RKO (cell line): ENCODE measurements around the gene EIF3D.

Source experiments
- DNase-seq: peaks from one replicate; pipeline ENCODE4 v3.0.0-alpha.2; 2016; ENCODE audit warnings: low spot score

Gene EIF3D

DNA sequence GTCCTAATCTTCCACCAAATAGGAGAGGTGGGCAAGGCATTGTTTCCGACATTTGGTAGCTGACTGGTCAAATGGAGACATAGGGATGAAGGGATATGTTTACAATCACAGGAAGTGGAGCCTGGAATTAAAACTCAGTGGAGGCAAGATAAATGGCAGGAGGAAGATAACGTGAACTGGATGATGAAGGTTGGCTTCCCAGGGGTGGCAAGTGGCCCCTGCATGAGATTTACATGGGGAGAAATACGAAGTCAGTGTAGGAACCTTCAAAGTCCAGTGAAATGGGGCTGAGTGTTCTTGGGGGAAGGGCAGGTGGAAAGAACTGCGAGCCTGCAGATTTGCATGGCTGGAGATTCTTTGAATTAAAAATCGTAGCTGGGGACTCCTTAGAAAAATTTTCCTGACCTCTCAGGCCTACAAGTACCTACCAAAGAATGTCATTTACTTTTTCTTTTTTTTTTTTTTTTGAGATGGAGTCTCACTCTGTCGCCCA, 21.4 kb downstream of the EIF3D start:
- no peak for DNase-seq

DNA sequence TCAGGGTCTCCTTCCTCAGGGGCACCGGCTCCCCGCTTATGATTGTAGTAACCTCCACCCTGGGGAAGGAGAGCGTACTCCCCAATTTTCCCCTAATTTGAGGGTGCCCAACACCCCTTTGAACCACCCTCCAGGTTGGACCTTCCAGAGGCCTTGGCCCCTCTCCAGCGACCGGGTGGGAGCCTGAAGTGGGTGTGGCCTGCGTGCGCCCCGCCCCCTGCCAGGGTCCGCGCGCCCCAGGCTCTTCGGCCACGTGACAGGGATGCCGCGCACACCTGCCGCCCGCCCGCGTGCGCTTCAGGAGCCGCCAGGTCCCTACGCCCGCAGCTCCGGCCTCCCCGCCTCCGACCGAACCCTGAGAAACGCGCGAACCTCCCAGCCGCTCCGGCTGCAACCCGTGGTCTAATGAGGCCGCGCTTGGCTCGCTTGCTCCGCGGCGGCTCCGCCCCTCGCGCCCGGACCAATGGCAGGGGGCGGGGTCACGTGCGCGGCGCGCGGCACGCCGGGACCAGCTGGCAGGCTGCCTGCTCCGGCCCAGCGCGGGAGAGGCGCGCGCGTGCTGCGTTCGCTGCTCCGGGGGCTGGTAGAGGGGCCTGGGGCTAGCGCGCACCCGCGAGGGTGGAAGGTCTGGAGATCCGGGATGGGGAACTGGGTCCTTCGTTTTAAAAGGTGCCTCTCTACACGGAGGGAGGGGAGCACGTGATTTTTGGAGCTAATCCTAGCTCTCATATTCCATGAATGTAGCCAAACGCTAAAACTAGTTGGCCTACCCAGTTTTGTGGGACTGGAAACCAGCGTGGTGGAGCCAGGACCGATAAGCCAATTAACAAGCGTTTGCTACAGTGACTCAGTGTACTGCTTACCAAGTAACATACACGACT, 22.1 kb downstream of the EIF3D start, which contains the start of gene FOXRED2:
Gene FOXRED2 (minus strand): TSS at position 404 of the 881 bp plus-strand sequence. CDS start 618 bp downstream, outside the sequence.
- peak; percentile 88 for DNase-seq

DNA sequence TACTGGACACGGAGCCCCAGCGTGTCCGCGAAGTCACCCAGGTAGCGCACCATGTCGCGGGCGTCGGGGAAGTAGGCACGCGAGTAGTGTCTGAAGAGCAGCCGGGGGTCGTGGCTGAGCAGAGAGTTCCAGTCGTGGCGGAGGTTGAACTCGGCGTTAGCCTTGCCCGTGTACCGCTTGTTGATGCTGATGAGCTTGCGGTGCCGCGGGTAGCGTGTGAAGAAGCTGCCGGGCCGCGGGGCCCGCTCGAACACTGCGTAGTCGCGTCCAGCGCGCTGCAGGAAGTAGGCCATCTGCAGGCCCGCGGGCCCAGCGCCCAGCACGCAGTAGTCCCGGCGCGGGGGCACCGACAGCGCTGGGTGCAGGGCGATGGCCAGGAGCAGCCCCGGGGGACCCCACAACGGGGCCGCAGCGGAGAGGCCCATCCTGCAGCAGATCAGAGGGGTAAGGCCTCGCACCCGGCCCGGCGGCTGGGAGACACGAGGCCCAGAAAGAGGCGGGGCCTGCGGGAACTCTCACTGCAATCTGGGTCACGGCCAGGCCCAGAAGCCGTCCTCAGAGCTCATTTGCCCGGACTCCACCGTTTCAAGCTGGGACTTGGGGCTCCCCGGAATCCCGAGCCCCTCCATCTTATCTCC, 22.8 kb downstream of the EIF3D start:
- DNase-seq = no peak

DNA sequence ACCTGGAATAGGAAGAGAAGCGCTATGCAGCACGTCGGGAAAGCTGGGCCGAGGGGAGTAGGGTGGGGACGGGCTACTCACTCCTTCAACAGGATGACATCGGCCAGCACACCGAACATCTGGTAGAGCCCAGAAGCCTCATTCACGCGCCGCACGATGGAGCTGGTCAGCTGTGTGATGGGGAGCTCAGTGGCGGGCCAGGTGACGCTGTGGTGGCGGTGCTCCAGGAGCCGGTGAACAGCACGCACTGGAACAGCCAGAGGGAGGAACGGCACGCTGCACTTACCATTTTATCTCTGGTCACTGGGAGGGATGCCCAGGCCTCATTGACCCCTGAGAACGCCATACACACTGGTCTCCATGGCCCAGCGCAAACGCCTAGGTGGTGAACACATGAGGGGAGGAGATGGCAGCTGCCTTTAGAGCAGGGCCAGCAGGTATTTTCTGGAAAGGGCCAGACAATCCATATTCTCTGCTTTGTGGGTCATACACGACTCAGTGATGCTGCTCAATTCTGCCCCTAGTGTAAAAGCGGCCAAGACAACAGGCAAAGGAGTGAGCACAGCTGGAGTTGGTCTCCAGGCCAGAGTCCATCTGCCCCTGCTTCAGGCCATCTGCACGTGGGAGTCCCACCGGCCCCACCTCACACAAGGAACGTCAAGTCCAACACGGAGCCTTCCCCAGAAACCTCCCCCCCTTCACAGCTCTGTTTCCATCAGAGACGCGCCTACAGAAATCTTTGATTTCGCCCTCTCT, 30.9 kb downstream of the EIF3D start:
- DNase-seq = peak; percentile 43

DNA sequence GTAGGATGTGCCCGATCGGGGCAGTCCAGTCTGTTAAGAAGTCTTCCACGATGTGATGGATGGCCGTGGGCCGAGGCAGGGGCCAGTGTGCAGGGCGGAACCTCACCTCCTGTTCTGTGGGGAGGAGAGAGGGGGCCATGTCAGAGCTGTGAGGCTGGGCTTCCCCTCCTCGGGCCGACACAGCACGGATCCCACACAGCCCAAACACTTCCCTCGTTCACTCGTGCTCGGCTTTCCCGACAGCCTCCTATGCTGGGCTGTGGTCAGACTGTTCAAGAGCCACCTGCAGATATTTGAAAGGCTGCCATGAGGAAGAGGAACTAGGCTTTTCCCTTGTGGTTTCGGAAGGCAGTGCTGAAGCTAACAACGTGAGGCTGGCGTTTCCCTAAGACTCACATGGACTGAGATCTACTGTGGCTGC, 35.3 kb downstream of the EIF3D start:
- no peak for DNase-seq

DNA sequence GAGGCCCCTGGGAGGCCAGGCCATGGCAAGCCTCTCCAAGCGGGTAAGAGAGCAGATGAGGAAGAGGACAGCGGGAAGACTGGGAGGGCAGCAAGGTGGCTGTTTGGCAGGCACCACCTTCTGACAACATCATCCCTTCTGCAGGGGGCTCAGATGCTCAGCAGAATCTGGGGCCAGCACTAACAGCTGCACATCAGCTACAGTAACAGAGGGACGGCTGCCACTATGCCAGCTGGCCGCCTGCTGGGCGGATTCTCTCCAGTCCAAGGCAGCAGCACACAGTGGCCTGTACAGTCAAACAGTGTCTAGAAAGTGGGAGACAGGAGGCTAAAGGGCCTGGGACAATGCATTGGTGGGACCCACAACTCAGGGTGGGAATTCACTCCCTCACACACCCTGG, 36.9 kb downstream of the EIF3D start:
- DNase-seq = no peak

DNA sequence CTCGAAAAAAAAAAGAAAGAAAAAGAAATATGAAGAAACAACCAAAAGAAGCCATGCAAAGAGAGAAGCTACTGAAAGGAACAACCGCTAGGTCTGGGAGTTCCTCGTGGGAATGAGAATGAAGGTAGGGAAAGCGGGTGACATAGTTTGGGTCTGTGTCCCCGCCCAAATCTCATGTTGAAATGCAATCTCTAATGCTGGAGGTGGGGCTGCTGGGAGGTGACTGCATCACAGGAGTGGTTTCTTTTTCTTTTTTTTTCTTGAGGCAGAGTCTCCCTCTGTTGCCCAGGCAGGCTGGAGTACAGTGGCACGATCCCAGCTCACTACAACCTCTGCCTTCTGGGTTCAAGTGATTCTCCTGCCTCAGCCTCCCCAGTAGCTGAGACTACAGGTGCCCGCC, 37.8 kb downstream of the EIF3D start:
- no peak for DNase-seq

DNA sequence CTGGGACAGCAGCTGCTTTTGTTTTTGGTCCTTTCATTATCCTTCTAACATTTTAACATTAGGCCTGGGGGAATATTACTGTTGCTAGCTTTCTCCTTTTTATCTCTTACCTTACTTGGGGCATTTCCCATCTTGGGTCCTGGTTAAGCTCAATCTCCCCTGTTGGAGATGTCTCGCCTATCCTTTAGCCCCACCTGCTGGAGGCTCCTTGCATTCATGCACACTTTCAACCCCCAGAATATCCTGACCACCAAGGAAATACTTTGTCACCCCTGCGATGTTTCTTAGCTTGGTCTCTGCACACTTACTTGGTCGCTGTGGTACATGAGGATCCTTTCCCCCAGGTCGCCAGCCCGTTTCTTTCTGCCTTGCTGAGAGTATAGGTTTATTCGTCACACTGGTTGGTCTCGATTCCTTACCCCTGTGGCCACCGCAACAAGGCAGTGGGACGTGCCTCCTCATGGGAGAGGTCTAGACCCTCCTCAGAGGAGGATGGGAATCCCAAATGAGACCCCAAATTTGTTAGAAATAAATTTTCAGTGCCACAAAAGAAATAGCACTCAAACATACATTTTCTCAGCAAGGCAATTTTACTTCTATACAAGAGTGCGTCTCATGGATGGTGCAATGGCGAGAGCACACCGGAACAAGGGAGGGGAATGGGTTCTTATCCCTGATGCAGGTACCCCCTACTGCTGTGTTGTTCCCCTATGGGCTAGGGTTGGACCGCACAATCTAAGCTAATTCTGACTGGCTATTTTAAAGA, 42.2 kb downstream of the EIF3D start:
- no peak for DNase-seq

DNA sequence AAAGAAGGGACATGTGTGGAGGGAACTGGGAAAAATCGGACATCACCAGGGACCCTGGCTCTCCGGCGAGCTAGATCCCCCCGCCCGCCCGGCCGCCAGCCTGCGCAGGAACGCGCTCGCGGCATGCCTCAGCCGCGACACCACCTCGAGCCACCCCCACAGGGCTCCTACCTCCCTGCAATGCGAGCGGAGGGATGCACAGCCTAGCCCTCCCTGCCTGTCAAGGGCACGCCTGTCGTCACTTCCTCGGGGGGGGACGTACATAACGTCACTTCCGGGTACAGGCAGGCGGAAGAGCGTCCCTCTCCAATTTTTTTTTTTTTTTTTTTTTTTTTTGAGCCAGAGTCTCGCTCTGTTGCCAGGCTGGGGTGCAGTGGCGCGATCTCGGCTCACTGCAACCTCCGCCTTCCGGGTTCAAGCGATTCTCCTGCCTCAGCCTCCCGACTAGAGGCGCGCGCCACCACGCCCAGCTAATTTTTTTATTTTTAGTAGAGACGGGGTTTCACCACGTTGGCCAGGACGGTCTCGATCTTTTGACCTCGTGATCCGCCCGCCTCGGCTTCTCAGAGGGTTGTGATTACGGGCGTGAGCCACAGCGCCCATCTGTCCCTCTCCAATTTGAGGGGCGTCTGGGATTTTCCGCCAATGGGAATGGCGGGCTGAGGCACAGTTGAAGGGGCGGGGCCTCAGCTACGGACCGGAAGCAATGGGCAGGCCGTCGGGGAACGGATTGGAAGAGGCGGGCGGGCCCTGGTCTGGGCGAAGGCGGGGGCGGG, 47.4 kb downstream of the EIF3D start, which contains the start of gene TXN2:
Gene TXN2 (minus strand): TSS at position 248 of the 776 bp plus-strand sequence. CDS start 803 bp downstream, outside the sequence.
- DNase-seq = peak; percentile 96

DNA sequence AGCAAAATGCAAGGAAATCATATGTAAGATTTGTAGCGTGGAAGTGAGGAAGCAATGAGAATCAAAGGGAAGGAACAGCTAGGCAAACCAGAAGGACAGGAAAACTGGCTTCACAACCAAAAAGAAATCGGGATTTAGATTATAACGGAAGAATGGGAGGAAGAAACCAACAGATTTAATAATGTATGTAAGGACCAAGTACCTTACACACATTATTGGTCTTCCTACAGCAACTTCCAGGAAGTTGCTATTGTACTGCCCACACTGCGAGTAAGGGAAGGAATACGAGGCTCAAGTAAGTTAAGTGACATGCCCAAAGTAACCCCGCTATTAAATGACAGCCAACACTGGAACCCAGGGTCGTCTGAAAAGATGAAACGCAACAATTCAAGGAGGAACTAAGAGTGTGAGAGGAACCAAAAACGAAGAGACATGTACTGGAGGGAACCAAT, 48.0 kb downstream of the EIF3D start:
- no peak for DNase-seq

DNA sequence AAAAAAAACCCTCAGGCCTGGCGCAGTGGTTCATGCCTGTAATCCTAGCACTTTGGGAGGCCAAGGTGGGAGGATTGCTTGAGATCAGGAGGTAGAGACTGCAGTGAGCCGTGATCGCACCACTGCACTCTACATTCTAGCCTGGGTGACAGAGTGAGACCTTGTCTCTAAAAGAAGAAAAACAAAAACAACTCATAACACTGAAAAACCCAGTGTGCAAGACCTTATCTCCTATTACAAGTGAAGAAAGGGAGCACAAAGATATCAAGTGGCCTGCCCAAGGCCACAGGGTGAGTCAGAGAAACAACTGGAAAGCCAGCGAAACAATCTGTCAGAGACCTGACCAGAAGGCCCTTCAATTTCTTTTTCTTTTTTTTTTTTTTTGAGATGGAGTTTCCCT, 50.0 kb downstream of the EIF3D start:
- no peak for DNase-seq

DNA sequence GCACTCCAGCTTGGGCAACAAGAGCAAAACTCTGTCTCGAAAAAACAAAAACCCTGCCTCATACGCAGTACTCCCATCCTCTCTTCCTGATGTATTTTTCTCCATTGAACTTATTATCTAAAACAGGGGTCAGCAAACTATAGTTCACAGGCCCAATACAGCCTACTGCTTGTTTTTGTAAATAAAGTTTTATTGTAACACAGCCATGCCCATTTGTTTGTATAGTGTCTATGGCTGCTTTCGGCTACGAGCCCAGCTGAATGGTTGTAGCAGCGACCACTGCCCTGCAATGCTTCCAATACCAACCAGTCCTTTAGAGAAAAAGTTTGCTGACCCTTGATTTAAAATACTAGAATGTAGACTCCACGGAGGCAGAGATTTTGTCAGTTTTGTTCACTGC, 53.6 kb downstream of the EIF3D start:
- no peak for DNase-seq

DNA sequence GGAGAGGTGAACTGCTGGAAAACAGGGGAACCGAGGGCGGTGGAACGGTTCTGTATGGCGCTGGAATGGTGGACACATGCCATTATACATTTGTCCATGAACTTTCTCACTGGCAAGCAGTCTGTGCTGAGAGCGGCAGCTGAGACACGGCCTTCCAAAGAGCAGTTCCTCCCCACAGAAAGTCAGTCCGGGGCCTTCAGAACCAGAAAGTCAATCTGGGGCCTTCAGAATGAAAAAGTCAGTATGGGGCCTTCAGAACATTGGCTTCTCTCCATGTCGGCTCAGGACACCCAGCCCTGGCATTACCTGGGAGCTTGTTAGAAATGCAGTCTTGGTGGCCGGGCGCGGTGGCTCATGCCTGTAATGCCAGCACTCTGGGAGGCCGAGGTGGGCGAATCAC, 56.3 kb downstream of the EIF3D start:
- DNase-seq = no peak

DNA sequence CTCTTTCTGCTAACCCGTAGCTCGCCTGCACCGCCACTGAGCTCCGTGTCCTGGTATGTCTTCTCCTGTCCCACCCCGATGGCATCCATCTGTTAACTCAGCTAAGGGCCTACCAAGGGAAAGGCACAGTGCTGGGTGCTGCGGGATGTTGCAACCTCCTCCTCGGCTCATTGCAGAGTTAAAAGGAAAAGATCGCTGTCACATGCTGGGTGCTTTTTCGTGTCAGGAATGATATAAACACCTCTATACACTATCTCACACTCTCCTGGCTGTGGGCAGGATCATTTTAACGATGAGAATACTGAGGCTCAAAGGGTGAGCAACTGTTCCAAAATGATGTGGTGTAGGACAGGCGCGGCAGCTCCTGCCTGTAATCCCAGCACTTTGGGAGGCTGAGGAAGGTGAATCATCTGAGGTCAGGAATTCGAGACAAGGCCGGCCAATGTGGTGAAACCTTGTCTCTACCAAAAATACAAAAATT, 57.6 kb downstream of the EIF3D start:
- no peak for DNase-seq

DNA sequence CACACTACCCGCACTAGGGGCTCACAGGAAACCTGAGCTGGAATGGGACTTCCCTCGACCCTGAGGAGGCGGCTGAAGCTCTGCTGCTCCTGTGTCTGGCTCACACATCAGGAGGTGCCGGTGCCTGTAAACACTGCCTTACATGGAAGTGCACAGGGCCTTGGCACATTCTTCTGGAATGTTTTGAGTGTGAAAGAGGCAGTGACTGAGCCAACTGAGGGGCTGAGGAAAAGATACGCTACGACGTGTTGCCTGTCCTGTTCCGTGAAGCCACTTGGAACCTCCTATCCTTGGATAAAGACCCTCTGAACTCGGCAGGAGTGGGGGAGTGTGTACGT, 58.0 kb downstream of the EIF3D start:
- no peak for DNase-seq

DNA sequence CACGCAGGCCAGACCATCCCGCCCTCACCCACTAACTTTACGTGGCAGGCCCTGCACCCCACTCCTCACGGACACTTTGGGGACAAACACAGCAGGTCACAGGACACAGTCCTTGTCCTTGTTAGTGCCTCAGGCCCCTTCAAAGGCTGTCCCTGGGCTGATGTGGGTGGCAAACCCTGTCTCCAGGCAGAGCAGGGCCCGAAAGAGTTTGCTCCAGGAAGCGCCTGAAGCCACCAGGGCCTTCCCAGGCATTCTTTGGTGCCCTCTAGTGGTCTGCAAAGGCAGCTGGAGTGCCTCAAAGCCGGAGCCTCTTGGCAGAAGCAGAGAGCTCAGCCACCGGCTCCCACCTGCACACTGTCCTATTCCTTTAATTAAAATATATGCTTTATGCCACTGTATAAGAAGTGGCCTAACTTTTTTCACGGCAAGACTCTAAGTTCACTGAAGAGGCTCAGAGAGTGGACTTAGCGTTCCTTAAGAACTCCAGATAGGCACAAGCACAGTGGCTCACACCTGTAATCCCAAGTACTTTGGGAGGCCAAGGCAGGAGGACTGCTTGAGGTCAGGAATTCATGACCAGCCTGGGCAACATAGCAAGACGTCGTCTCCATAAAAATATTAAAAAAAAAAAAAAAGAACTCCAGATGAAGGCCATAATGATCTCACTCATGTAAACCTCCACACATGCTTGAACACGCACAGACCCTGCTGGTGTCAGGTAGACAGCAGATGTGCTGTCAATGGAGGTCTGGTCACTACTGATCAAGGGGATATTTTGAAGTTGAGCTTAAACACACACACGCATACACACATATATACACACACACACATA, 58.6 kb downstream of the EIF3D start:
- DNase-seq = peak; percentile 86

DNA sequence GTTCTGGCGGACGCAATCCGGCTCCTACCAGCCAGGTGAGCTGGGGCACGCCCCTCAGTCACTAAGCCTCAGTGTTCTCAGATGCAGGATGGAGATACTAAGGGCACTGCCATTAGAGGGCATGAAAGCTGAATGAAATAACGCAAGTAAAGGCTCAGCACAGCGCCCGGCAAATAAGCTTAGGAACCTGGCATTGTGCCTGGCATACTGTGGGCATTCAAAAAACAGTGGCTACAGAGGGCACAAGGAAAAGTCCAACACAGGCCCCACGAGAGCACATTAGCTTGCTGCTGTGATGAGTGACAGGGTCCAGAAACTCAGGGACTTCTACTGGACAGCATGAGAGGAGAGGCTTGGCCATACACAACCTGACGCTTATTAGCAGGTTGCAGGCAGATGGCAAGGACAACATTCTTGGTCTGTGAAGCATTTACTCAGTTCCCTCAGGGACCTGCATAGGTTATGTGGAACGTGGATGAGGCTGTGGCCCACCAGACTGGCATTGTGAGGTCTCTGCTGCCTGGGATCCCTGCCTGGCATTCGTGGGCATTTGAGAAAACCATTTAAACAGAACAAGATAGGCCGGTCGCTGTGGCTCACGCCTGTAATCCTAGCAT, 59.8 kb downstream of the EIF3D start:
- no peak for DNase-seq

DNA sequence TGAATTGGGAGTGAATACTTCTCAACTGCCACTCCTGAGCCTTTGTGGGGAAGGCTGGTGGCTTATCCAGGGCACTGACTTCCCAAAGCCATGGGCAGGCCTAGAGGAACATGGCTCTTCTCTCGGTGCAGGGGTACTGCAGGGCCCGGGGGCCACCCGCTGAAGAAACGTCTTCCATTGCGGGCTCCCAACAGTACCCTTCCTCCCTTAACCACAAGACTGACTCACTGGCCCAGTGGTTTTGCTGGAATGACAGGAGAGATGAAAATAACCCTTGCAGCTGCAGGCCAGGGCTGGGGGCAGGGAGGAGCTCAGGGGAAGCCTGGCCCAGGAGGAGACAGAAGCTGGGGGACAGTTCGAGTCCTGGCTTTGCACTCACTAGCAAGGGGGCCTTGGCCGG, 61.0 kb downstream of the EIF3D start:
- peak; percentile 60 for DNase-seq
